ENCODE results near the gene ERP29. TPM values are rescaled to one million over a fixed set of nuclear protein-coding genes. Genes with fewer than 3 reads are reported as not detected.

ERP29 gene
- polyA plus RNA-seq, 1 experiment: 87.6 TPM

- TF ChIP-seq CTCF (IDR thresholded peaks at IDR 0.05; ENCODE audit: insufficient read depth, low read depth, low read length): no peak
- POLR2A ChIA-PET: no interaction called here
Observed at GRCh38 chr12:112018571-112019237, 5.5 kb downstream of the ERP29 start.

GRCh38 chr12:112020947-112021457 is 7.8 kb downstream of the ERP29 start:
- Histone ChIP-seq H3K4me3 (ENCODE audit: low read depth, low read length) (no peak overlapping the region), H3K36me3 (ENCODE audit: control insufficient read depth, insufficient read depth, low read length) (peaks cover 11% of the 10 kb centered on the region), H3K27me3 (ENCODE audit: control insufficient read depth, insufficient read depth, low read length) (no peaks in the 10 kb centered on the region)
- no peak for DNase-seq (ENCODE audit: low read depth)
- CTCF ChIA-PET: interaction anchor here (1.0 to 1.2 kb wide), 2 partner anchors 14 to 19 kb away, joined by 4 to 5 read pairs; no protein-coding TSS in a partner anchor
- POLR2A ChIA-PET: interaction anchor here (0.6 kb wide), 1 partner anchor 72 kb away, joined by 3 read pairs; no protein-coding TSS in a partner anchor
- TF ChIP-seq CTCF (IDR thresholded peaks at IDR 0.05; ENCODE audit: insufficient read depth, low read depth, low read length): no peak

More at GRCh38 chr12:112018571-112019237, 5.5 kb downstream of the ERP29 start:
- H3K27me3 ChIP-seq (ENCODE audit: control insufficient read depth, insufficient read depth, low read length): no peaks in the 10 kb centered on the region
- peaks cover 10% of the 10 kb centered on the region for H3K36me3 ChIP-seq (ENCODE audit: control insufficient read depth, insufficient read depth, low read length)
- no peak for DNase-seq (ENCODE audit: low read depth)
- H3K4me3 ChIP-seq (ENCODE audit: low read depth, low read length): no peak overlapping the region
- CTCF ChIA-PET: interaction anchor here (0.9 kb wide), 1 partner anchor 73 kb away, joined by 3 read pairs; no protein-coding TSS in a partner anchor

GRCh38 chr12:112022241-112023016 is 9.2 kb downstream of the ERP29 start:
- Histone ChIP-seq H3K4me3 (ENCODE audit: low read depth, low read length) (no peak overlapping the region), H3K27me3 (ENCODE audit: control insufficient read depth, insufficient read depth, low read length) (no peaks in the 10 kb centered on the region), H3K36me3 (ENCODE audit: control insufficient read depth, insufficient read depth, low read length) (peaks cover 11% of the 10 kb centered on the region)
- no peak for TF ChIP-seq CTCF (IDR thresholded peaks at IDR 0.05; ENCODE audit: insufficient read depth, low read depth, low read length)
- DNase-seq (ENCODE audit: low read depth): no peak
- POLR2A ChIA-PET: no interaction called here
- CTCF ChIA-PET: interaction anchor here (0.6 to 1.2 kb wide), 4 partner anchors 8 to 226 kb away, joined by 3 to 5 read pairs (median 4); no protein-coding TSS in a partner anchor

GRCh38 chr12:112023759-112024396 is 10.7 kb downstream of the ERP29 start:
- ChIA-PET CTCF (interaction anchor here (0.6 to 0.8 kb wide), 2 partner anchors 83 to 1593 kb away, joined by 3 read pairs; no protein-coding TSS in a partner anchor), POLR2A (no interaction called here)
- Histone ChIP-seq H3K4me3 (ENCODE audit: low read depth, low read length) (no peak overlapping the region), H3K36me3 (ENCODE audit: control insufficient read depth, insufficient read depth, low read length) (peaks cover 12% of the 10 kb centered on the region), H3K27me3 (ENCODE audit: control insufficient read depth, insufficient read depth, low read length) (no peaks in the 10 kb centered on the region)
- DNase-seq (ENCODE audit: low read depth): no peak
- no peak for TF ChIP-seq CTCF (IDR thresholded peaks at IDR 0.05; ENCODE audit: insufficient read depth, low read depth, low read length)
